HL-60 (cell line): Measurements from ENCODE around the gene SLA2.

ENCODE experiments used
- CTCF ChIP-seq: IDR thresholded peaks from one replicate; pipeline ENCODE4 v1.5.1; 2011; ENCODE audit warnings: low read length, control low read depth, inconsistent platforms; ENCODE audit not compliant: insufficient read depth
- POLR2AphosphoS5 ChIP-seq: IDR thresholded peaks from 2 replicates; pipeline ENCODE4 v1.6.1; 2012; ENCODE audit warnings: low read depth

- TF ChIP-seq CTCF (no peak), POLR2AphosphoS5 (no peak)
Measured at GRCh38 chr20:36623444-36623843, 22.6 kb downstream of the SLA2 start.
